Measurements from ENCODE around the gene EPHA6. TPM values are rescaled to one million over a fixed set of nuclear protein-coding genes. Genes with fewer than 3 reads are reported as not detected.

The EPHA6 gene
- total RNA-seq, 1 experiment from 2014 or later = 2.7 TPM

GRCh38 chr3:96960661-96961330, 146.4 kb downstream of the EPHA6 start:
- Mint-ChIP-seq H3K4me1 (ENCODE audit: low read depth, unreplicated experiment) (peaks cover 8% of the 10 kb centered on the region), H3K9me3 (ENCODE audit: unreplicated experiment) (no peaks in the 10 kb centered on the region), H3K27ac (ENCODE audit: unreplicated experiment) (no peak overlapping the region), H3K36me3 (ENCODE audit: insufficient read depth, unreplicated experiment) (no peaks in the 10 kb centered on the region), H3K4me3 (ENCODE audit: unreplicated experiment) (no peak overlapping the region), H3K27me3 (ENCODE audit: insufficient read depth, unreplicated experiment) (no peaks in the 10 kb centered on the region)
- H3K4me3 ChIP-seq (ENCODE audit: low read depth, low read length) = no peak overlapping the region
- no peaks in the 10 kb centered on the region for H3K27me3 ChIP-seq (replicated peaks; ENCODE audit: control insufficient read depth, insufficient read depth, low read length)
- CTCF ChIA-PET = no interaction called here
- no peaks in the 10 kb centered on the region for H3K4me1 ChIP-seq
- no TSS peak for BruUV-seq (replicated peaks)
- no peaks in the 10 kb centered on the region for H3K9me3 ChIP-seq
- no peaks in the 10 kb centered on the region for H3K36me3 ChIP-seq (ENCODE audit: control insufficient read depth, insufficient read depth, low read length)
- TF ChIP-seq CTCF (IDR thresholded peaks at IDR 0.05; ENCODE audit: insufficient read depth in 1 of 2, low read depth in 1 of 2, low read length in 1 of 2, severe bottlenecking in 1 of 2, unreplicated experiment in 1 of 2) = no peak
- intact Hi-C loops (cut with micrococcal nuclease; ENCODE audit: unreplicated experiment) = no loop called here
- DNase-seq = no peak
- POLR2A ChIA-PET = no interaction called here

- Histone ChIP-seq H3K27me3 (replicated peaks; ENCODE audit: control insufficient read depth, insufficient read depth, low read length) (no peaks in the 10 kb centered on the region), H3K4me3 (ENCODE audit: low read depth, low read length) (no peak overlapping the region), H3K9me3 (no peaks in the 10 kb centered on the region), H3K4me1 (no peaks in the 10 kb centered on the region), H3K36me3 (ENCODE audit: control insufficient read depth, insufficient read depth, low read length) (no peaks in the 10 kb centered on the region)
- intact Hi-C loops (cut with micrococcal nuclease; ENCODE audit: unreplicated experiment) = no loop called here
- TF ChIP-seq CTCF (IDR thresholded peaks at IDR 0.05; ENCODE audit: insufficient read depth in 1 of 2, low read depth in 1 of 2, low read length in 1 of 2, severe bottlenecking in 1 of 2, unreplicated experiment in 1 of 2) = no peak
- DNase-seq = no peak
- no peaks in the 10 kb centered on the region for H3K27me3 Mint-ChIP-seq (ENCODE audit: insufficient read depth, unreplicated experiment)
- H3K4me1 Mint-ChIP-seq (ENCODE audit: low read depth, unreplicated experiment) = peaks cover 8% of the 10 kb centered on the region
- no peaks in the 10 kb centered on the region for H3K36me3 Mint-ChIP-seq (ENCODE audit: insufficient read depth, unreplicated experiment)
- no peaks in the 10 kb centered on the region for H3K9me3 Mint-ChIP-seq (ENCODE audit: unreplicated experiment)
- CTCF ChIA-PET = no interaction called here
- no peak overlapping the region for H3K4me3 Mint-ChIP-seq (ENCODE audit: unreplicated experiment)
- no TSS peak for BruUV-seq (replicated peaks)
- POLR2A ChIA-PET = no interaction called here
- no peak overlapping the region for H3K27ac Mint-ChIP-seq (ENCODE audit: unreplicated experiment)
These were observed 147.2 kb downstream of the EPHA6 start for GRCh38 chr3:96961576-96961975.

- H3K4me1 Mint-ChIP-seq (ENCODE audit: low read depth, unreplicated experiment) = peaks cover 15% of the 10 kb centered on the region
These were observed 152.0 kb downstream of the EPHA6 start for GRCh38 chr3:96966181-96966929.

More at GRCh38 chr3:96966181-96966929, 152.0 kb downstream of the EPHA6 start:
- Histone ChIP-seq H3K4me3 (ENCODE audit: low read depth, low read length) (no peak overlapping the region), H3K9me3 (no peaks in the 10 kb centered on the region), H3K4me1 (no peaks in the 10 kb centered on the region), H3K36me3 (ENCODE audit: control insufficient read depth, insufficient read depth, low read length) (no peaks in the 10 kb centered on the region), H3K27me3 (replicated peaks; ENCODE audit: control insufficient read depth, insufficient read depth, low read length) (no peaks in the 10 kb centered on the region)
- Mint-ChIP-seq H3K27me3 (ENCODE audit: insufficient read depth, unreplicated experiment) (no peaks in the 10 kb centered on the region), H3K36me3 (ENCODE audit: insufficient read depth, unreplicated experiment) (no peaks in the 10 kb centered on the region), H3K27ac (ENCODE audit: unreplicated experiment) (no peak overlapping the region), H3K9me3 (ENCODE audit: unreplicated experiment) (no peaks in the 10 kb centered on the region), H3K4me3 (ENCODE audit: unreplicated experiment) (no peak overlapping the region)
- DNase-seq = no peak
- ChIA-PET POLR2A (no interaction called here), CTCF (no interaction called here)
- intact Hi-C loops (cut with micrococcal nuclease; ENCODE audit: unreplicated experiment) = no loop called here
- BruUV-seq (replicated peaks) = no TSS peak
- TF ChIP-seq CTCF (IDR thresholded peaks at IDR 0.05; ENCODE audit: insufficient read depth in 1 of 2, low read depth in 1 of 2, low read length in 1 of 2, severe bottlenecking in 1 of 2, unreplicated experiment in 1 of 2) = no peak

Measured in Caco-2 (cell line).